PC-3 (cell line): ENCODE data around the gene MPPED2.

Experiments
- CTCF ChIP-seq: fragments of 300-600 bp; sonication (generic); conservative IDR thresholded peaks from 2 replicates; pipeline ENCODE4 v1.5.1; 2017; ENCODE audit warnings: antibody characterized with exemption, low read depth, mild to moderate bottlenecking, low read length
- EZH2 ChIP-seq: fragments of 300-600 bp; sonication (generic); IDR thresholded peaks from one replicate; pipeline ENCODE4 v1.6.1; 2017; ENCODE audit warnings: antibody characterized with exemption, mild to moderate bottlenecking, low read length; ENCODE audit not compliant: unreplicated experiment

GRCh38 chr11:30581675-30582074 is 4.5 kb downstream of the MPPED2 start:
- no peak for TF ChIP-seq EZH2
- no peak for TF ChIP-seq CTCF
